ENCODE data around the gene AFAP1L1.

The AFAP1L1 gene

DNA sequence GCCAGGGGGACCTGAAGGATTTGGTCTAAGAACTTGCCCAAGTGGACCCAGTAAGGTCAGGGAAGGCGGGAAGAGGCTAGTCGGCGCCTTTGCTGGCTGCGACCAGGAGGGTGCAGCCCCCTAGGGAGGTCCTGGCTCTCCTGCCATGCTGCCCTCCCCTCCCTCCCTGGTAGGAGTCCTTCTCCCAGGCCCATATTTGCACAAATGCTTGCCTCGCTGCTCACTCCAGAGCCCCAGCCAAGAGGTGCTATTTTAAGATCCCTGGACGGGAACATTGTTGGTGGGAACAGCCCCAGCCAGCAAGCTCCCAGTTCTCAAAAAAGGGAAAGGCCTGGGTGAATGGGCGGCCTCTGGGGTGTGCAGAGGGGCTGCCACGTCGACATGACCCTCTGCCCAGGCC lies 111.7 kb downstream of the AFAP1L1 start:
- no peak overlapping the region for H3K4me2 ChIP-seq (ENCODE audit: low read length)

GRCh38 chr5:149386166-149386565 lies 114.5 kb downstream of the AFAP1L1 start:
- Histone ChIP-seq H3K4me2 (ENCODE audit: low read length) (no peak overlapping the region), H3K4me1 (no peaks in the 10 kb centered on the region), H2AFZ (no peak overlapping the region), H3K9ac (no peak overlapping the region), H3K79me2 (no peaks in the 10 kb centered on the region), H3K27ac (peak overlapping the region; percentile 44), H3K9me3 (ENCODE audit: control insufficient read depth, low read length) (no peaks in the 10 kb centered on the region), H3K36me3 (ENCODE audit: control insufficient read depth, insufficient read depth, low read length) (no peaks in the 10 kb centered on the region), H3K4me3 (ENCODE audit: low read depth, low read length) (no peak overlapping the region), H3K27me3 (ENCODE audit: control insufficient read depth, insufficient read depth, low read length) (no peaks in the 10 kb centered on the region)
- TF ChIP-seq, protein P1, sequence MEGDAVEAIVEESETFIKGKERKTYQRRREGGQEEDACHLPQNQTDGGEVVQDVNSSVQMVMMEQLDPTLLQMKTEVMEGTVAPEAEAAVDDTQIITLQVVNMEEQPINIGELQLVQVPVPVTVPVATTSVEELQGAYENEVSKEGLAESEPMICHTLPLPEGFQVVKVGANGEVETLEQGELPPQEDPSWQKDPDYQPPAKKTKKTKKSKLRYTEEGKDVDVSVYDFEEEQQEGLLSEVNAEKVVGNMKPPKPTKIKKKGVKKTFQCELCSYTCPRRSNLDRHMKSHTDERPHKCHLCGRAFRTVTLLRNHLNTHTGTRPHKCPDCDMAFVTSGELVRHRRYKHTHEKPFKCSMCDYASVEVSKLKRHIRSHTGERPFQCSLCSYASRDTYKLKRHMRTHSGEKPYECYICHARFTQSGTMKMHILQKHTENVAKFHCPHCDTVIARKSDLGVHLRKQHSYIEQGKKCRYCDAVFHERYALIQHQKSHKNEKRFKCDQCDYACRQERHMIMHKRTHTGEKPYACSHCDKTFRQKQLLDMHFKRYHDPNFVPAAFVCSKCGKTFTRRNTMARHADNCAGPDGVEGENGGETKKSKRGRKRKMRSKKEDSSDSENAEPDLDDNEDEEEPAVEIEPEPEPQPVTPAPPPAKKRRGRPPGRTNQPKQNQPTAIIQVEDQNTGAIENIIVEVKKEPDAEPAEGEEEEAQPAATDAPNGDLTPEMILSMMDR (IDR thresholded peaks at IDR 0.05): no peak

More for the DNA sequence above, 111.7 kb downstream of the AFAP1L1 start:
- H3K4me3 ChIP-seq (ENCODE audit: low read depth, low read length): no peak overlapping the region
- no peak overlapping the region for H3K27ac ChIP-seq
- H3K79me2 ChIP-seq: no peaks in the 10 kb centered on the region
- H3K27me3 ChIP-seq (ENCODE audit: control insufficient read depth, insufficient read depth, low read length): no peaks in the 10 kb centered on the region
- no peak overlapping the region for H2AFZ ChIP-seq
- TF ChIP-seq, protein P1 (IDR thresholded peaks at IDR 0.05): no peak
- H3K9ac ChIP-seq: no peak overlapping the region
- H3K36me3 ChIP-seq (ENCODE audit: control insufficient read depth, insufficient read depth, low read length): no peaks in the 10 kb centered on the region
- H3K9me3 ChIP-seq (ENCODE audit: control insufficient read depth, low read length): no peaks in the 10 kb centered on the region
- H3K4me1 ChIP-seq: no peaks in the 10 kb centered on the region

DNA sequence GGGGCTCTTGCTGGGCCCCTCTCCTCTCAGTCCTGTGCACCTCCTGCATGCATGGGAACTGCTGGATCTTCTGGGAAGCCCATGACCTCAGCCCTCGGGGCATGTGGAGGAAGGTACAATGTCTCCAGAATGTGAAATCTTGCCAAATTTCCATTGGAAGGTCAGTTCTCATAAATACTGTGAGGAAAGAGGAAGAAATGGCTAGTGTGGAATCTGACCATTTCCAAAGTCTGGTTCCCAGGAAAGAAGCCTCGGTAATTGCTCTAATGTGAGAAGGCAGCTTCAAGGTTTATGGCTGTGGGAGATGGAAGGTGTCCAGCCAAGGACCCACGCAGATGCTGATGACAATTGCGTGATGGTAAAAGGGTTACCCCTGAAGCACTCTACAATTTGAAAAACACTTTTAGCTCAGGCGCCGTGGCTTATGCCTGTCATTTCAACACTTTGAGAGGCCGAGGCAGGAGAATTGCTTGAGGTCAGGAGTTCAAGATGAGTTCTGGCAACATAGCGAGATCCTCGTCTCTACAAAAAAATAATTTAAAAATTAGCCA lies 115.5 kb downstream of the AFAP1L1 start:
- no peak overlapping the region for H3K27ac ChIP-seq

DNA sequence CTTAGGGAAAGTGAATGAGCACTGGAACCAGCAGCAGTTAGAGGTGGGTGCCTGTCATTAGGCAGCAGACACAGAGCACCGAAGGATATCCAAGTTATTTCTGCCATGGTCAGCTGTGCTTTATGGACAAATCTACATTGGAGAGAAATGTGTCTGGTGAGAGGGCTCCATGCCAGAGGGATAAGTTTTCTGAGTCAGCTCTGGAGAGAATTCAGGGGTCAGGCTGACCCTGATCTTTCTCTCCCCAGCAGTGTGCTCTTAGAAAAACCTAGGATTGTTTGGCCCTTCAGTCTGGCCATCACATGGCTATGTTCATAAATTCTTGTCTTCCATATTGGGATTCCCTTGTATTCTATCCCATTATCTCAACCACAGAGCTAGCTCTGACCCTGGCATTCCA lies 116.3 kb downstream of the AFAP1L1 start:
- H3K4me3 ChIP-seq (ENCODE audit: low read depth, low read length): no peak overlapping the region
- H3K4me2 ChIP-seq (ENCODE audit: low read length): no peak overlapping the region

More for the DNA sequence above, 115.5 kb downstream of the AFAP1L1 start:
- Histone ChIP-seq H3K9me3 (ENCODE audit: control insufficient read depth, low read length) (no peaks in the 10 kb centered on the region), H2AFZ (no peak overlapping the region), H3K36me3 (ENCODE audit: control insufficient read depth, insufficient read depth, low read length) (no peaks in the 10 kb centered on the region), H3K27me3 (ENCODE audit: control insufficient read depth, insufficient read depth, low read length) (no peaks in the 10 kb centered on the region), H3K4me3 (ENCODE audit: low read depth, low read length) (no peak overlapping the region), H3K79me2 (no peaks in the 10 kb centered on the region), H3K4me2 (ENCODE audit: low read length) (no peak overlapping the region), H3K9ac (no peak overlapping the region), H3K4me1 (no peaks in the 10 kb centered on the region)
- TF ChIP-seq, protein P1 (IDR thresholded peaks at IDR 0.05): no peak

More for the DNA sequence above, 116.3 kb downstream of the AFAP1L1 start:
- no peak overlapping the region for H2AFZ ChIP-seq
- TF ChIP-seq, protein P1 (IDR thresholded peaks at IDR 0.05): no peak
- H3K9me3 ChIP-seq (ENCODE audit: control insufficient read depth, low read length): no peaks in the 10 kb centered on the region
- H3K4me1 ChIP-seq: no peaks in the 10 kb centered on the region
- no peaks in the 10 kb centered on the region for H3K27me3 ChIP-seq (ENCODE audit: control insufficient read depth, insufficient read depth, low read length)
- H3K79me2 ChIP-seq: no peaks in the 10 kb centered on the region
- no peak overlapping the region for H3K27ac ChIP-seq
- H3K36me3 ChIP-seq (ENCODE audit: control insufficient read depth, insufficient read depth, low read length): no peaks in the 10 kb centered on the region
- H3K9ac ChIP-seq: no peak overlapping the region
